Muscle of leg (tissue), 11 donors: Measurements from ENCODE around the gene PFKFB2. TPM values are rescaled to one million over a fixed set of nuclear protein-coding genes. Genes with fewer than 3 reads are reported as not detected.

ENCODE experiments used
- DNase-seq: peaks from one replicate; pipeline ENCODE4 v3.0.0; 2013
- H3K27ac ChIP-seq: one replicate; pipeline ENCODE4 v1.5.1; 2013; ENCODE audit warnings: mild to moderate bottlenecking, low read length, control low read depth
- H3K27me3 ChIP-seq: one replicate; pipeline ENCODE4 v1.6.1; 2013; ENCODE audit warnings: low read length; ENCODE audit not compliant: control insufficient read depth, insufficient read depth
- H3K36me3 ChIP-seq: one replicate; pipeline ENCODE4 v1.6.1; 2013; ENCODE audit warnings: low read length; ENCODE audit not compliant: control insufficient read depth, insufficient read depth
- H3K4me1 ChIP-seq: one replicate; pipeline ENCODE4 v1.6.1; 2013; ENCODE audit warnings: low read length; ENCODE audit not compliant: control insufficient read depth, insufficient read depth
- H3K4me3 ChIP-seq: one replicate; pipeline ENCODE4 v1.5.1; 2013; ENCODE audit warnings: low read length, control low read depth
- H3K9me3 ChIP-seq: replicated peaks from 2 replicates; pipeline ENCODE4 v1.6.1; 2013; ENCODE audit warnings: low read depth, low read length; ENCODE audit not compliant: control insufficient read depth
- WGBS: methylation state at CpG from one replicate; pipeline ENCODE4 v1.1.5; 2013; ENCODE audit warnings: missing lambda C conversion rate; ENCODE audit not compliant: insufficient coverage; 5-methylcytosine and 5-hydroxymethylcytosine counted together
- polyA plus RNA-seq, 8 donors: library from polyadenylated mRNA; unstranded; fragments of 120-200 nt; gene quantifications; one replicate each; pipeline versions ENCODE4 v1.2.1 to v1.2.3, GENCODE V29; 2013; ENCODE audit warnings: inconsistent platforms in 1 of 8, low replicate concordance in 1 of 8; ENCODE audit not compliant: insufficient read length in 8 of 8, insufficient read depth in 1 of 8
- total RNA-seq: library from RNA; stranded (reverse); fragments of 120-200 nt; gene quantifications from one replicate; pipeline ENCODE4 v1.2.4, GENCODE V29; 2013

PFKFB2 gene
- total and polyA plus RNA-seq, 9 donors: 3.8 to 7.7 (median 4.4) TPM

DNA sequence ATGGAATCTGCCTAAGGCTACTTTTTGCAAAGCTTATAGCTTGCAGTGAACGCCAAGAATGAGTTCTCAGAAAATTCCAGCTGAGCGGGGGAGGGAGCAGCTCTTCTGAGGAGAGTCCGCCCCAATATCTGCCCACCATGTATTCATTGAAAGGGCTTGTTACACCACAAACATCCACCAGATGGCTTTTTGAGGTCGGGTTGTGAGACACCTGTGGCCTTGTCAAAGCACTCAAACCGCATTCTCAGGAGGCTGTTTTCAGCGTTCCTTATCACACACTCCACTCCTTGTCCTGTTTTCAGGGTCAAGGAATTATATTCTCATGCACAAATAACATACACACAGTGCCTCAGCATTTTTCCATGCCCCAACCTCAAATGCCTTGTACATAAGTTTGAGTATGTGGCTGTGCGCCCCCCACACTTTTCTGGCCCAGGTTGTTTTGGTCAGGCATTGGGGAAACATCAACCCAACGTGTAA is 31.7 kb downstream of the PFKFB2 start:
- Histone ChIP-seq H3K27ac (no peak overlapping the region), H3K4me3 (no peak overlapping the region), H3K27me3 (no peaks in the 10 kb centered on the region), H3K9me3 (no peaks in the 10 kb centered on the region), H3K36me3 (no peaks in the 10 kb centered on the region), H3K4me1 (peaks cover 4% of the 10 kb centered on the region)
- peak; percentile 76 for DNase-seq
- 3% methylated on average over 5 of the region's 8 CpGs for WGBS

- Histone ChIP-seq H3K4me3 (no peak overlapping the region), H3K36me3 (no peaks in the 10 kb centered on the region), H3K9me3 (no peaks in the 10 kb centered on the region), H3K4me1 (peaks cover 4% of the 10 kb centered on the region), H3K27me3 (no peaks in the 10 kb centered on the region), H3K27ac (no peak overlapping the region)
- DNase-seq: no peak
- no CpG with 5 or more reads among the region's 3 CpGs for WGBS
These were observed 32.8 kb downstream of the PFKFB2 start for GRCh38 chr1:207085887-207086286.

DNA sequence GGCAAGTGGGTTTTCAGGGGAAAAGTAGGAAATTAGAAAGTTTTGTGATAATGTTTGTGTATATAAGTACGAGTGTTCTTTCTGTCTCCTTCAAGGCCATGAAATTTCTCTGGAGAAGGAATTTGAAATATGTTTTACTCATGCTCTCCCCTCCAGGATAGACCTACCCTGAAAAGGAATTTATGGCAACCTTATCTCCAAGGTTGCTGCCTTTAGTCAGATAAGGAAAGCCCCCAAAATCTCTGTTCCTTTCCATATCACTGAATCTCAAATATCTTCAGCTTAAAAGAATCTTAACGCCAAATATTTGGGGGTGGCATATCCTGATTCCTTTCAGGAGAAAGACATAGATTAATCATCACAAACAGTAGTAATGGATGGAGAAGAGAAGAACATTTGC is 35.1 kb downstream of the PFKFB2 start:
- Histone ChIP-seq H3K4me3 (no peak overlapping the region), H3K27me3 (no peaks in the 10 kb centered on the region), H3K9me3 (no peaks in the 10 kb centered on the region), H3K4me1 (peaks cover 4% of the 10 kb centered on the region), H3K27ac (no peak overlapping the region), H3K36me3 (no peaks in the 10 kb centered on the region)
- no CpG with 5 or more reads among the region's 2 CpGs for WGBS
- no peak for DNase-seq

GRCh38 chr1:207088701-207089626 is 35.9 kb downstream of the PFKFB2 start, which contains the start of gene C4BPB:
C4BPB (plus strand) TSS chr1:207088860; CDS start chr1:207089532, 672 bp downstream.
- H3K4me3 ChIP-seq: no peak within 1 kb of the TSS
- H3K27ac ChIP-seq: no peak within 1 kb of the TSS
- H3K9me3 ChIP-seq: no peaks in the 10 kb centered on the region
- no peaks in the 10 kb centered on the region for H3K27me3 ChIP-seq
- H3K36me3 ChIP-seq: no peaks in the 10 kb centered on the region
- peaks cover 4% of the 10 kb centered on the region for H3K4me1 ChIP-seq
- WGBS: 76% methylated on average over 3 of the region's 9 CpGs
- peak; percentile 30 for DNase-seq

- no peaks in the 10 kb centered on the region for H3K27me3 ChIP-seq
- DNase-seq: no peak
- no peaks in the 10 kb centered on the region for H3K9me3 ChIP-seq
- H3K36me3 ChIP-seq: no peaks in the 10 kb centered on the region
- no peak overlapping the region for H3K27ac ChIP-seq
- 95% methylated on average over 14 of the region's 17 CpGs for WGBS
- H3K4me3 ChIP-seq: no peak overlapping the region
- H3K4me1 ChIP-seq: peaks cover 4% of the 10 kb centered on the region
These were observed 36.7 kb downstream of the PFKFB2 start for GRCh38 chr1:207089627-207090355.

DNA sequence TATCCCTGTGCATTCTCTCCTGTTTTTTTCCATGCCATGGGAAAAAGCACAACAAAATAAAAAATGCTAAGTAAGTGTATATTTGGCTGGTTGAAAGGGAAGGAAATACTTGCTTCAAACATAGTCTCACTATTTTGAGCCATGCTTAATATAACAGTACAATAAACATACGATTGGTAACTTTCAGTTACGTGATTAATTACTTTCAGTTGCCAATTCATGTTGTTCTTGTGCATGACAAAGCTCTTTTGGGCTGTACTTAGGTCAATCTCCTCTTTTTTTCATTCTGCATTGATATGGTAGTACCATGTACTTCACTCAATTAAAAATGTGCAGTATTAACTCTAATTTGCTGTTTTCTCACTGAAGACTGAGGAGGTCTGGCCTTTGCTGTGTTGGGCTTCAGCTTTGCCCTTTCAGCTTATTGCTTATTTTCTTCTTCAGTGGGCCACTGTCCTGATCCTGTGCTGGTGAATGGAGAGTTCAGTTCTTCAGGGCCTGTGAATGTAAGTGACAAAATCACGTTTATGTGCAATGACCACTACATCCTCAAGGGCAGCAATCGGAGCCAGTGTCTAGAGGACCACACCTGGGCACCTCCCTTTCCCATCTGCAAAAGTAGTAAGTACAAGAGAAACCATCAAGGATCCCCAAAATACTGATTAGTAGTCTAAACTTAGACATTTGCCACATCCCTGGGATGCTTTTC is 38.3 kb downstream of the PFKFB2 start:
- Histone ChIP-seq H3K36me3 (no peaks in the 10 kb centered on the region), H3K27me3 (no peaks in the 10 kb centered on the region), H3K9me3 (no peaks in the 10 kb centered on the region), H3K4me1 (peaks cover 4% of the 10 kb centered on the region), H3K27ac (no peak overlapping the region), H3K4me3 (no peak overlapping the region)
- DNase-seq: no peak
- WGBS: no CpG with 5 or more reads among the region's 4 CpGs

DNA sequence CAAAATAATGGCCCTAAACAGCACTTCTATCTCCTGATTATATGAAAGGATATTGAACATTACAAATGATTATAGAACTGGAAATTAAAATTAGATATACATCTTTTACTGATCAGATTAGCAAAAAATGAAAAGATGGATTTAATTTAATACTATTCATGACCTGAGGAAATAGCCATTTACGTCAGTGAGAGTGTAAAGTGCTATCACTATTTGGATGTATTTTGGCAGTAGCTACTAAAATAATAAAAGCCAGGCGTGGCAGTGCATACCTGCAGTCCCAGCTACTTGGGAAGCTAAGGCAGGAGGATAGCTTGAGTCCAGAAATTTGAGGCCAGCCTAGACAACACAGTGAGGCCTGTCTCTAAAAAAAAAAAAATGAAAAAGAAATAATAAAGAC is 40.9 kb downstream of the PFKFB2 start:
- H3K36me3 ChIP-seq: no peaks in the 10 kb centered on the region
- no peak overlapping the region for H3K4me3 ChIP-seq
- no peak for DNase-seq
- no CpG with 5 or more reads among the region's 2 CpGs for WGBS
- H3K9me3 ChIP-seq: no peaks in the 10 kb centered on the region
- no peak overlapping the region for H3K27ac ChIP-seq
- peaks cover under 1% of the 10 kb centered on the region for H3K4me1 ChIP-seq
- H3K27me3 ChIP-seq: no peaks in the 10 kb centered on the region

DNA sequence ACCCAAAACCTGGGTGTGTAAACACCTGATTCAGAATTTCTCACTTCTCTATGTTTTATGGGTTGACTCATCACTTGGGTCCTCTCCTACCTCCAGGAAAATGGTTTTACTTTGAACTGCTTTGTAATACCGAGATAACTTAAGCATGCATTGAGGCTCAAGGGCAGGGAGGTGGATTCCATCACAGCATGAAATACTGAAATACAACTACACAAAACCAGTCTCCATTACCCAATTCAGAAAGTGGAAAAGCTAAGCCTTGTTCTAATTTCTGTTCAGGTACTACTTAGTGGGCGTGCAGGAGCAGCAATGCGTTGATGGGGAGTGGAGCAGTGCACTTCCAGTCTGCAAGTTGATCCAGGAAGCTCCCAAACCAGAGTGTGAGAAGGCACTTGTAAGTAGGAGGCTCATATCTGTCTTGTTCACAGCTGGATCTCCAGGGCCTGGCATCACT is 44.8 kb downstream of the PFKFB2 start:
- Histone ChIP-seq H3K4me3 (no peak overlapping the region), H3K4me1 (no peaks in the 10 kb centered on the region), H3K36me3 (no peaks in the 10 kb centered on the region), H3K9me3 (no peaks in the 10 kb centered on the region), H3K27me3 (no peaks in the 10 kb centered on the region), H3K27ac (no peak overlapping the region)
- DNase-seq: no peak
- WGBS: 100% methylated on average over 2 of the region's 3 CpGs

GRCh38 chr1:207101720-207102119 is 48.6 kb downstream of the PFKFB2 start:
- WGBS: no CpG with 5 or more reads among the region's 1 CpG
- H3K9me3 ChIP-seq: no peaks in the 10 kb centered on the region
- H3K36me3 ChIP-seq: no peaks in the 10 kb centered on the region

More at GRCh38 chr1:207101720-207102119, 48.6 kb downstream of the PFKFB2 start:
- Histone ChIP-seq H3K27me3 (no peaks in the 10 kb centered on the region), H3K4me1 (no peaks in the 10 kb centered on the region), H3K4me3 (no peak overlapping the region), H3K27ac (no peak overlapping the region)
- DNase-seq: no peak
